ENCODE results near the gene ARRDC4.

The ARRDC4 gene

GRCh38 chr15:97953748-97954147 lies 6.8 kb upstream of the ARRDC4 start:
- DNase-seq (ENCODE audit: low read depth) = no peak
- TF ChIP-seq CTCF (conservative IDR thresholded peaks at IDR 0.05; ENCODE audit: low read depth, low read length) = no peak
- no peak overlapping the region for H3K4me3 ChIP-seq (ENCODE audit: low read length)

- DNase-seq (ENCODE audit: low read depth) = no peak
- H3K4me3 ChIP-seq (ENCODE audit: low read length) = no peak overlapping the region
- TF ChIP-seq CTCF (conservative IDR thresholded peaks at IDR 0.05; ENCODE audit: low read depth, low read length) = no peak
Observed at GRCh38 chr15:97955035-97955434, 5.5 kb upstream of the ARRDC4 start.

GRCh38 chr15:97955529-97955928 lies 5.0 kb upstream of the ARRDC4 start:
- TF ChIP-seq CTCF (conservative IDR thresholded peaks at IDR 0.05; ENCODE audit: low read depth, low read length) = no peak
- no peak overlapping the region for H3K4me3 ChIP-seq (ENCODE audit: low read length)

GRCh38 chr15:97959724-97960363 lies 659 bp upstream of the ARRDC4 start:
- DNase-seq (ENCODE audit: low read depth) = no peak

More at GRCh38 chr15:97955529-97955928, 5.0 kb upstream of the ARRDC4 start:
- no peak for DNase-seq (ENCODE audit: low read depth)

GRCh38 chr15:97961067-97961954 lies 808 bp downstream of the ARRDC4 start:
- no peak for DNase-seq (ENCODE audit: low read depth)
- peak overlapping the region; percentile 68 for H3K4me3 ChIP-seq (ENCODE audit: low read length)
- no peak for TF ChIP-seq CTCF (conservative IDR thresholded peaks at IDR 0.05; ENCODE audit: low read depth, low read length)

More at GRCh38 chr15:97959724-97960363, 659 bp upstream of the ARRDC4 start:
- peak overlapping the region; percentile 38 for H3K4me3 ChIP-seq (ENCODE audit: low read length)
- TF ChIP-seq CTCF (conservative IDR thresholded peaks at IDR 0.05; ENCODE audit: low read depth, low read length) = no peak

- DNase-seq (ENCODE audit: low read depth) = no peak
- TF ChIP-seq CTCF (conservative IDR thresholded peaks at IDR 0.05; ENCODE audit: low read depth, low read length) = no peak
- H3K4me3 ChIP-seq (ENCODE audit: low read length) = no peak overlapping the region
Observed at GRCh38 chr15:97962263-97962662, 1.8 kb downstream of the ARRDC4 start.
